HepG2 (cell line): ENCODE data around the gene CATSPERB. TPM values are rescaled to one million over a fixed set of nuclear protein-coding genes. Genes with fewer than 3 reads are reported as not detected.

Experiments
- CREB1 ChIP-seq, 2 experiments: fragments of 450-650 bp in 1 of 2; IDR thresholded peaks; 2 replicates each; pipeline ENCODE4 v1.6.1; 2016 to 2017; ENCODE audit warnings: control low read depth in 1 of 2, mild to moderate bottlenecking in 1 of 2, missing compliant biosample characterization in 1 of 2, missing genetic modification characterization in 1 of 2
- EEA1 ChIP-seq: sonication (generic); formaldehyde crosslinking; IDR thresholded peaks from 2 replicates; pipeline ENCODE4 v1.5.1; 2020; ENCODE audit warnings: mild to moderate bottlenecking, missing genetic modification reagents, borderline replicate concordance
- FUBP1 ChIP-seq: sonication (generic); formaldehyde crosslinking; IDR thresholded peaks from 2 replicates; pipeline ENCODE4 v1.5.1; 2020; ENCODE audit warnings: missing genetic modification reagents, mild to moderate bottlenecking, borderline replicate concordance
- GATAD1 ChIP-seq: IDR thresholded peaks from 2 replicates; pipeline ENCODE4 v1.6.1; 2016; ENCODE audit warnings: missing genetic modification reagents, missing compliant biosample characterization
- MATR3 ChIP-seq: sonication (generic); formaldehyde crosslinking; IDR thresholded peaks from 2 replicates; pipeline ENCODE4 v1.4.0; 2020; ENCODE audit warnings: missing genetic modification reagents
- MYC ChIP-seq: sonication (generic); formaldehyde crosslinking; IDR thresholded peaks from 2 replicates; pipeline ENCODE4 v1.9.0; 2021; ENCODE audit warnings: missing genetic modification reagents, borderline replicate concordance
- PATZ1 ChIP-seq: sonication (generic); formaldehyde crosslinking; IDR thresholded peaks from 2 replicates; pipeline ENCODE4 v1.4.0; 2020; ENCODE audit warnings: missing genetic modification reagents
- REL ChIP-seq: sonication (generic); formaldehyde crosslinking; conservative IDR thresholded peaks from 2 replicates; pipeline ENCODE4 v1.8.0; 2022; ENCODE audit warnings: mild to moderate bottlenecking, missing genetic modification reagents, moderate library complexity
- RXRB ChIP-seq: IDR thresholded peaks from 2 replicates; pipeline ENCODE4 v1.6.1; 2016; ENCODE audit warnings: borderline replicate concordance, missing genetic modification reagents, missing compliant biosample characterization
- SALL1 ChIP-seq: sonication (generic); formaldehyde crosslinking; IDR thresholded peaks from 2 replicates; pipeline ENCODE4 v1.8.0; 2022; ENCODE audit warnings: mild to moderate bottlenecking, missing genetic modification reagents
- SMC3 ChIP-seq: IDR thresholded peaks from 2 replicates; pipeline ENCODE4 v1.6.1; 2011; ENCODE audit warnings: low read length, improper control_type of control experiment
- SP140L ChIP-seq: sonication (generic); formaldehyde crosslinking; IDR thresholded peaks from 2 replicates; pipeline ENCODE4 v1.4.0; 2020; ENCODE audit warnings: missing genetic modification reagents, borderline replicate concordance
- THAP9 ChIP-seq: sonication (generic); formaldehyde crosslinking; IDR thresholded peaks from 2 replicates; pipeline ENCODE4; 2020; ENCODE audit warnings: missing genetic modification reagents, mild to moderate bottlenecking, borderline replicate concordance
- TIGD3 ChIP-seq: sonication (generic); formaldehyde crosslinking; IDR thresholded peaks from 2 replicates; pipeline ENCODE4 v1.5.1; 2020; ENCODE audit warnings: mild to moderate bottlenecking, missing genetic modification reagents, borderline replicate concordance
- XRCC5 ChIP-seq: fragments of 200-400 bp; formaldehyde crosslinking; optimal IDR thresholded peaks from 2 replicates; pipeline ENCODE3; 2017; ENCODE audit warnings: mild to moderate bottlenecking, low read length
- ZNF274 ChIP-seq: sonication (generic); formaldehyde crosslinking; IDR thresholded peaks from 2 replicates; pipeline ENCODE4 v1.5.1; 2020; ENCODE audit warnings: mild to moderate bottlenecking, missing genetic modification reagents
- ZNF331 ChIP-seq: sonication (generic); formaldehyde crosslinking; IDR thresholded peaks from 2 replicates; pipeline ENCODE4 v1.4.0; 2020; ENCODE audit warnings: missing genetic modification reagents
- ZNF878 ChIP-seq: sonication (generic); formaldehyde crosslinking; IDR thresholded peaks from 2 replicates; pipeline ENCODE4 v1.8.1; 2023; ENCODE audit warnings: mild to moderate bottlenecking, missing genetic modification reagents, moderate library complexity
- ZXDC ChIP-seq: sonication (generic); formaldehyde crosslinking; IDR thresholded peaks from 2 replicates; pipeline ENCODE4 v1.5.0; 2020; ENCODE audit warnings: mild to moderate bottlenecking, missing genetic modification reagents
- polyA plus RNA-seq, 8 experiments: library from polyadenylated mRNA; depleted of rRNA in 3 of 8; stranded (reverse) in 7 of 8; unstranded in 1 of 8; fragments of >200 nt; fragmentation: Illumina TruSeq in 4 of 8; extraction: Trizol in 4 of 8; gene quantifications; 2 replicates each; pipeline versions ENCODE4 v1.2.1 to v1.2.3, GENCODE V29; 2011 to 2016; ENCODE audit warnings: low read depth in 4 of 8, missing spikeins in 1 of 8, mixed read lengths in 1 of 8; ENCODE audit not compliant: insufficient read depth in 1 of 8
- total RNA-seq, 5 experiments: library from RNA; depleted of rRNA; stranded (reverse); fragments of >200 nt; fragmentation: Illumina TruSeq; extraction: Trizol; gene quantifications; 2 replicates each; pipeline ENCODE4 v1.2.3, GENCODE V29; 2016; ENCODE audit warnings: low read depth in 1 of 5

The CATSPERB gene
- total and polyA plus RNA-seq, 2 of the 13 experiments (the other 11 are each of a cell fraction or from before 2014, with no cell fraction given): not detected

- TF ChIP-seq FUBP1 (no peak), GATAD1 (CRISPR knock-in tag) (0 out of 2 replicates have a peak, but pooled peaks have one; percentile 24), MATR3 (CRISPR knock-in tag) (no peak), EEA1 (CRISPR knock-in tag) (no peak), ZNF878 (CRISPR knock-in tag) (no peak), SMC3 (peak; percentile 81), SP140L (no peak), RXRB (CRISPR knock-in tag) (peak; percentile 30; the same call in 1 of the 2 replicates), MYC (CRISPR knock-in tag) (no peak), ZXDC (CRISPR knock-in tag) (no peak), REL (CRISPR knock-in tag) (no peak), ZNF331 (CRISPR knock-in tag) (peak; percentile 45; the same call in 1 of the 2 replicates), ZNF274 (CRISPR knock-in tag) (no peak), CREB1 (IDR thresholded peaks at IDR 0.05) (no peak), CREB1 (CRISPR knock-in tag; IDR thresholded peaks at IDR 0.05) (no peak), SALL1 (CRISPR knock-in tag) (peak; percentile 44; the same call in 1 of the 2 replicates), PATZ1 (CRISPR knock-in tag) (peak; percentile 24; the same call in 1 of the 2 replicates), THAP9 (CRISPR knock-in tag) (no peak), XRCC5 (no peak), TIGD3 (CRISPR knock-in tag) (no peak)
Measured at GRCh38 chr14:91568626-91569025, 163.3 kb downstream of the CATSPERB start (continued).
